ENCODE results near the gene ABHD13. TPM values are rescaled to one million over a fixed set of nuclear protein-coding genes. Genes with fewer than 3 reads are reported as not detected.

Gene ABHD13
- total RNA-seq, 4 donors from 2014 or later, result 8.1 to 13.4 (median 9.2) TPM

DNA sequence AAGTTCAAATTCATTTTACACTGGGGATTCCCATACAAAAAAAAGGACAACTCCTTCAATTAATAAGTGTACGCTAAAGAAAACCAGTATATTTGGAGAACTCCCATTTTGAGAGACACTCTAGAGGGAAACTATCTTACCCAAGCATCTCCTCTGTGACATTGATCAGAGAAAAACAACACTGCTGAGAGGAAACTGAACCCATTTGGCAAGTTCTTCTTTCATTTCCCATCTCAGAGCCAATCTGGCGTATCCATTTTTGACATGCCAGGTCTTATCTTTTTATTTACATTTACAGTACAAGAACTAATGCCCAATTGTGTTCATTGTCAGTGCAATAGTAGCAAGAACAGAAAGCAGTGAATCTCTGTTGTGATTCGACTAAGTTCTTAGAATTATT lies 33.0 kb upstream of the ABHD13 start:
- Histone ChIP-seq H3K4me1 (no peaks in the 10 kb centered on the region), H3K27ac (no peak overlapping the region)
- WGBS, result 68% methylated on average over 3 of the region's 3 CpGs

DNA sequence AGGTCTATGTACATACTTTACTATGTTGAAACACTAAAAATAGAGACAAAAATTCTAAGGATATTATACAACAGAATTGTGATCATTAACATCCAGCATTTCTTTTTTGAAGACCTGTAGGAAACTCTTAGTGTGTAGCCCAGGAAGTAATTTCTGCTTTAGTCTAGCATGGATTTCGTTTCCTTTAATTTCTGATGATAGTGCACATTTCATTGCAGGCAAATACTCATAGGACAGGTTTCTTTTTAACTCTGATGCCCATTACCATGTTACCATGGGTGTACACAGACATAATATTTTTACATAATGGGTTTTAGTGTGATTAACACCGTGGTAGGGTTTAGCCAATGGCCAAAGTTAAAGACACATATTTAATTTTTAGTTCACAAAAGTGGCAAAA lies 29.9 kb upstream of the ABHD13 start:
- H3K27me3 ChIP-seq, result no peaks in the 10 kb centered on the region
- no peak overlapping the region for H3K4me3 ChIP-seq
- H3K9me3 ChIP-seq, result no peaks in the 10 kb centered on the region
- no peak for DNase-seq (ENCODE audit: low spot score in 2 of 2)
- H3K36me3 ChIP-seq, result no peaks in the 10 kb centered on the region
- no peaks in the 10 kb centered on the region for H3K4me1 ChIP-seq
- TF ChIP-seq EP300 (IDR thresholded peaks at IDR 0.05), result no peak
- no peak for TF ChIP-seq POLR2AphosphoS5 (IDR thresholded peaks at IDR 0.05)
- no peak for TF ChIP-seq POLR2A (IDR thresholded peaks at IDR 0.05)
- TF ChIP-seq, protein P1, sequence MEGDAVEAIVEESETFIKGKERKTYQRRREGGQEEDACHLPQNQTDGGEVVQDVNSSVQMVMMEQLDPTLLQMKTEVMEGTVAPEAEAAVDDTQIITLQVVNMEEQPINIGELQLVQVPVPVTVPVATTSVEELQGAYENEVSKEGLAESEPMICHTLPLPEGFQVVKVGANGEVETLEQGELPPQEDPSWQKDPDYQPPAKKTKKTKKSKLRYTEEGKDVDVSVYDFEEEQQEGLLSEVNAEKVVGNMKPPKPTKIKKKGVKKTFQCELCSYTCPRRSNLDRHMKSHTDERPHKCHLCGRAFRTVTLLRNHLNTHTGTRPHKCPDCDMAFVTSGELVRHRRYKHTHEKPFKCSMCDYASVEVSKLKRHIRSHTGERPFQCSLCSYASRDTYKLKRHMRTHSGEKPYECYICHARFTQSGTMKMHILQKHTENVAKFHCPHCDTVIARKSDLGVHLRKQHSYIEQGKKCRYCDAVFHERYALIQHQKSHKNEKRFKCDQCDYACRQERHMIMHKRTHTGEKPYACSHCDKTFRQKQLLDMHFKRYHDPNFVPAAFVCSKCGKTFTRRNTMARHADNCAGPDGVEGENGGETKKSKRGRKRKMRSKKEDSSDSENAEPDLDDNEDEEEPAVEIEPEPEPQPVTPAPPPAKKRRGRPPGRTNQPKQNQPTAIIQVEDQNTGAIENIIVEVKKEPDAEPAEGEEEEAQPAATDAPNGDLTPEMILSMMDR (IDR thresholded peaks at IDR 0.05), result no peak
- H3K27ac ChIP-seq, result no peak overlapping the region
- 64% methylated on average over 2 of the region's 2 CpGs for WGBS

More for the DNA sequence above, 33.0 kb upstream of the ABHD13 start:
- Histone ChIP-seq H3K27me3 (no peaks in the 10 kb centered on the region), H3K4me3 (no peak overlapping the region), H3K9me3 (no peaks in the 10 kb centered on the region), H3K36me3 (no peaks in the 10 kb centered on the region)
- TF ChIP-seq EP300 (IDR thresholded peaks at IDR 0.05), result no peak
- TF ChIP-seq POLR2A (IDR thresholded peaks at IDR 0.05), result no peak
- TF ChIP-seq, protein P1 (IDR thresholded peaks at IDR 0.05), result no peak
- no peak for TF ChIP-seq POLR2AphosphoS5 (IDR thresholded peaks at IDR 0.05)
- no peak for DNase-seq (ENCODE audit: low spot score in 2 of 2)

DNA sequence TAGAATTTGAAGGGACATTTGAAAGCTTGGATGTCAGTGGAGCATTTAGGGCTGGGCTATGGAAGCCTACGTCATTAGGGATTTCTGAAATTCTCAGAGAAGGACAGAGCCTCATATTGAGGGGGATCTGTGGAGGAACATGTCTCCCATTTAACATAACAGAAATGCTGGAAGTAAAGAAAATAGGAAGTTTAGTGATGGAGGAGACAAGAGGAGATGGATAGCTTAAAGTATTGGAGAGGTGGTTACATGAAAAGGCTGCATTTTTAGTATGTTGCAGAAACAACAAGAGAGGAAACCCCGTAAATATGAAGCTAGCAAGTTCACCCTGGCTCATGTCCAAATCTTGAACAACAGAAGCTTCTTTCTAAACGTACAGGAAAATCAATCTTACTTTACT lies 27.3 kb upstream of the ABHD13 start:
- no peak for DNase-seq (ENCODE audit: low spot score in 2 of 2)
- Histone ChIP-seq H3K36me3 (no peaks in the 10 kb centered on the region), H3K27me3 (no peaks in the 10 kb centered on the region), H3K4me3 (no peak overlapping the region), H3K27ac (no peak overlapping the region), H3K9me3 (peaks cover 13% of the 10 kb centered on the region), H3K4me1 (no peaks in the 10 kb centered on the region)
- 54% methylated on average over 3 of the region's 3 CpGs for WGBS
- TF ChIP-seq POLR2AphosphoS5 (IDR thresholded peaks at IDR 0.05), result no peak

DNA sequence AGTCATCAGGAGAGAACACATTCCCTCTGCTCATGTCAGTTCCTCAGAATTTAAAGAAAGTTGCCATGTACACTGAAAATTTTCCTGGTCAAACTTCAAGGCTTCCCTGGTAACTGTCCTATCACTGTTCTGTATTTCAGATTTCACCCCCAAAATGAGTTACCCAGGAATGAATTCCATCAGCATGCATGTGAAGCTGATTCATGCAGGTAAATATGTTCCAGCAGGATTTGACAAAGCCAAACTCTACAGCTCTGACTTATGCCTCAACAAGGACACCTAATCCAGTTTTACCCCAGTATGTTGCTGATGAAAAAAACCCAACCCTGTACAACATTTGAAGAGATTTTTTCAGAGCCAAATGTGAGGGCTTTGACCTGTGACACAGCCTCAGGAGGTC lies 24.4 kb upstream of the ABHD13 start:
- Histone ChIP-seq H3K36me3 (no peaks in the 10 kb centered on the region), H3K4me3 (no peak overlapping the region), H3K27me3 (no peaks in the 10 kb centered on the region), H3K27ac (no peak overlapping the region), H3K4me1 (no peaks in the 10 kb centered on the region), H3K9me3 (peaks cover 13% of the 10 kb centered on the region)
- no peak for DNase-seq (ENCODE audit: low spot score in 2 of 2)
- TF ChIP-seq EP300 (IDR thresholded peaks at IDR 0.05) (no peak), POLR2A (IDR thresholded peaks at IDR 0.05) (no peak), POLR2AphosphoS5 (IDR thresholded peaks at IDR 0.05) (no peak)
- TF ChIP-seq, protein P1 (IDR thresholded peaks at IDR 0.05), result no peak

DNA sequence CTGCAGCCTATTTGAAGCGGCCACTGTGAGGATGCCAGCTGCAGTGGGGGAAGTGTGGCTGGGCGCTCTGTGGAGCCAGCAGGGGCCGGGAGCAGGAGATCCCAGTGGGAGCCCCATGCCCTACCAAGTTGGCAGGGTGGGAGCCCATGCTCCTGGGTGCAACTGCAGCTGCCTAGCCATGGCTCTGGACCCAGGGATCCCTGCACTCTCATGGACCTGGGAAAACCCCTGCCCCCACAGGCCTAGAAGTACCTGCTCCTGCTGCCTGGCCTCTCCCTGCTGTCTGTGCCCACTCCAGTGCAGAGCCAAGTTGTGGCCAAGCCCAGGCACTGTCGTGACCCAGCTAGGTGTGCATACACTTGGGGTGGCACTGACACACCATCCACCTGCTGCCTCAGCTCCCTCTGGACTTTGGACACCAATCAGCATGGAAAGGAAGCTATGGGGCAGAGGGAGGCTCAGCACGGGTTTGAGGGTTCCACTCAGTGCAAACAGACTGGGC lies 23.7 kb upstream of the ABHD13 start:
- H3K27me3 ChIP-seq, result no peaks in the 10 kb centered on the region
- 91% methylated on average over 4 of the region's 5 CpGs for WGBS
- peaks cover 13% of the 10 kb centered on the region for H3K9me3 ChIP-seq
- H3K27ac ChIP-seq, result no peak overlapping the region
- DNase-seq (ENCODE audit: low spot score in 2 of 2), result no peak
- no peaks in the 10 kb centered on the region for H3K4me1 ChIP-seq
- H3K36me3 ChIP-seq, result no peaks in the 10 kb centered on the region
- TF ChIP-seq EP300 (IDR thresholded peaks at IDR 0.05) (no peak), POLR2AphosphoS5 (IDR thresholded peaks at IDR 0.05) (no peak), POLR2A (IDR thresholded peaks at IDR 0.05) (no peak)
- TF ChIP-seq, protein P1 (IDR thresholded peaks at IDR 0.05), result no peak
- no peak overlapping the region for H3K4me3 ChIP-seq

DNA sequence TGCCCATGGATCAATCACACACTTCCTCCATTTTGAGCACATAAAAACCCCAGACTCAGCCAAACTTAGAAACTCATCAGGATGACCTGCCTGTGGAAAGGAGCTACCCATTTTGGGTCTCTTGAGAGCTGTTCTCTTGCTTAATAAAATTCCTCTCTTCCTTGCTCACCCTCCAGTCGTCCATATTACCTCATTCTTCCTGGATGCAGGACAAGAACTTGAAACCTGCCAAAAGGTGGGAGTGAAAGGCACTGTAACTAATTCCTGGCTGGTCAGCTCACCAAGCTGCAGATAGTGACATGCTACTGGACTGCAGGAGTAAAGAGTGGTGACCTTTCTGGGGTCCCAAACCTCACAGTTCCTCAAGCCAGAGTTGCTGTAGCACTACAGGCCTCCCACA lies 23.0 kb upstream of the ABHD13 start:
- H3K36me3 ChIP-seq, result no peaks in the 10 kb centered on the region
- H3K27ac ChIP-seq, result no peak overlapping the region
- H3K4me3 ChIP-seq, result no peak overlapping the region
- H3K9me3 ChIP-seq, result peaks cover 13% of the 10 kb centered on the region
- no peaks in the 10 kb centered on the region for H3K4me1 ChIP-seq
- DNase-seq (ENCODE audit: low spot score in 2 of 2), result no peak
- no peaks in the 10 kb centered on the region for H3K27me3 ChIP-seq
- TF ChIP-seq POLR2A (IDR thresholded peaks at IDR 0.05), result no peak
- TF ChIP-seq, protein P1 (IDR thresholded peaks at IDR 0.05), result no peak
- no peak for TF ChIP-seq POLR2AphosphoS5 (IDR thresholded peaks at IDR 0.05)
- no peak for TF ChIP-seq EP300 (IDR thresholded peaks at IDR 0.05)
- 35% methylated on average over 1 of the region's 1 CpG for WGBS

Measured in suprapubic skin (tissue), 4 donors.